Tibial artery (tissue), 4 donors: Measurements from ENCODE around the gene JAKMIP1.

ENCODE experiments used
- DNase-seq, 2 donors: peaks; one replicate each; pipeline ENCODE4 v3.0.0-alpha.2; 2019
- H3K27ac ChIP-seq, 2 donors: fragments of 200-600 bp; sonication (generic) in 1 of 2; 1 replicate in 1 of 2; 2 replicates in 1 of 2; pipeline ENCODE4 v1.5.1; 2018 to 2019; ENCODE audit warnings: mild to moderate bottlenecking in 1 of 2
- H3K27me3 ChIP-seq, 2 donors: fragments of 200-600 bp; sonication (generic) in 1 of 2; one replicate each; pipeline versions ENCODE4 v1.5.1 to v1.6.0; 2016 to 2019
- H3K36me3 ChIP-seq, 3 donors: fragments of 200-600 bp; sonication (generic) in 2 of 3; one replicate each; pipeline ENCODE4 v1.5.1; 2016 to 2019; ENCODE audit warnings: mild to moderate bottlenecking in 2 of 3
- H3K4me1 ChIP-seq, 4 donors: fragments of 200-600 bp; sonication (generic) in 2 of 4; 1 replicate in 3 of 4; 2 replicates in 1 of 4; pipeline ENCODE4 v1.5.1; 2016 to 2019
- H3K4me3 ChIP-seq, 2 donors: fragments of 200-600 bp; sonication (generic) in 1 of 2; 1 replicate in 1 of 2; 2 replicates in 1 of 2; pipeline ENCODE4 v1.5.1; 2018 to 2019; ENCODE audit warnings: mild to moderate bottlenecking in 2 of 2
- H3K9me3 ChIP-seq, 3 donors: fragments of 200-600 bp; sonication (generic) in 1 of 3; one replicate each; pipeline ENCODE4 v1.5.1; 2016 to 2019
- CTCF ChIP-seq, 2 experiments: fragments of 200-600 bp in 1 of 2; fragments of 450-650 bp in 1 of 2; IDR thresholded peaks; one replicate each; pipeline ENCODE4 v1.5.1; 2017 to 2019; ENCODE audit warnings: antibody characterized with exemption in 2 of 2, mild to moderate bottlenecking in 1 of 2, moderate library complexity in 1 of 2
- intact Hi-C: fragments of 100-400 bp; cut with DNase I; formaldehyde crosslinking; loops from one replicate; pipeline ENCODE4 v1.15.0; 2023; ENCODE audit warnings: low total_unique reads

The JAKMIP1 gene

DNA sequence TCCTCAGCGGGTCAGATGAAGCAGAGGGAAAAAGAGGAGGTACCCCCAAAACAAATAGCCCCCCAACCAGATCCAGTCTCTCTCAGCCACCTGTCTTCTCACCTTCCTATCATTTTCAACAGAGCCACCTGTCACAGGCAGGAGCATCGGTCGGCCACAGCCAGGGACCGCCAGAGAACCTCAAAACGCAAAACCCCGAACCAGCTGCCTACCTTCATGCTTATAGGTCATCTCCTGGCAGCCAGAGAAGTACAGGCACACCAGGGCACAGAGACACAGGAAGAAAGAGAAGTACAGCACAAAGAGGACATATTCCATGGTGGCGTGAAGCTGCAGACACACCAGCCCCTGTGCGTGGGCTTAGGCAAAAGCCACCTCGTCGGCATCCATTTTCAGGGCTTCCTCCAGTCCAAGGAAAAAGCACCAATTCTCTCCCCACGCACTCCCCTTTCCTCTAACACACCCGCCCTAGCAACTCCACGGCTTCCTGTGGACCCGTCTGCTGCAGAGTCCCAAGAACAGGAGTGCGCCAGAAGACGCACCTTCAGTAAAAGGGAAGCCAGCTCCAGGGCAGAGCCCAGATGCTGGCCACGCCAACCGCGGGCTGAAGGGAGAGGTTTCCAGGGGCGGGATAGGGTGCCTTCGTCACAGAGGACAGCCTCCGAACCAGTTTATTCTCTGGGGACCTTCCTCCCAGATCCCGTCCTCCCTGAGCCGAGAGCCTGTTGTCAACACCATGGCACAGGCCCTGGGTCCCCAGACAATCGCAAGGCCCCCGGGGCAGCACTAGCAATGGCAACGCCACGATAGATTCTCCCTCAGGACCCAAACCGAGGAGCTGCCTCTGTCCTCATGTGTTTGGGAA, 130.3 kb downstream of the JAKMIP1 start:
- H3K27me3 ChIP-seq = peaks cover 0 to 21% of the 10 kb centered on the region in 2 donors
- H3K9me3 ChIP-seq = no peaks in the 10 kb centered on the region
- DNase-seq = no peak
- H3K4me3 ChIP-seq = no peak overlapping the region
- no peak overlapping the region for H3K27ac ChIP-seq
- no peaks in the 10 kb centered on the region for H3K4me1 ChIP-seq
- intact Hi-C loops = no loop called here
- TF ChIP-seq CTCF (IDR thresholded peaks at IDR 0.05) = no peak
- no peaks in the 10 kb centered on the region for H3K36me3 ChIP-seq

- intact Hi-C loops = no loop called here
- DNase-seq = no peak
Measured at GRCh38 chr4:6068986-6069385, 131.4 kb downstream of the JAKMIP1 start.

GRCh38 chr4:6065934-6066590, 134.3 kb downstream of the JAKMIP1 start:
- TF ChIP-seq CTCF (IDR thresholded peaks at IDR 0.05) = no peak
- H3K27ac ChIP-seq = no peak overlapping the region
- H3K4me3 ChIP-seq = no peak overlapping the region
- H3K36me3 ChIP-seq = no peaks in the 10 kb centered on the region
- H3K4me1 ChIP-seq = no peaks in the 10 kb centered on the region
- H3K27me3 ChIP-seq = peaks cover 0 to 17% of the 10 kb centered on the region in 2 donors
- peaks cover 0 to 3% (median 0%) of the 10 kb centered on the region in 3 donors for H3K9me3 ChIP-seq
- intact Hi-C loops = no loop called here
- no peak for DNase-seq

More at GRCh38 chr4:6068986-6069385, 131.4 kb downstream of the JAKMIP1 start:
- Histone ChIP-seq H3K36me3 (no peaks in the 10 kb centered on the region), H3K4me3 (no peak overlapping the region), H3K4me1 (no peaks in the 10 kb centered on the region), H3K27me3 (peaks cover 0 to 21% of the 10 kb centered on the region in 2 donors), H3K27ac (no peak overlapping the region), H3K9me3 (no peaks in the 10 kb centered on the region)
- no peak for TF ChIP-seq CTCF (IDR thresholded peaks at IDR 0.05)

DNA sequence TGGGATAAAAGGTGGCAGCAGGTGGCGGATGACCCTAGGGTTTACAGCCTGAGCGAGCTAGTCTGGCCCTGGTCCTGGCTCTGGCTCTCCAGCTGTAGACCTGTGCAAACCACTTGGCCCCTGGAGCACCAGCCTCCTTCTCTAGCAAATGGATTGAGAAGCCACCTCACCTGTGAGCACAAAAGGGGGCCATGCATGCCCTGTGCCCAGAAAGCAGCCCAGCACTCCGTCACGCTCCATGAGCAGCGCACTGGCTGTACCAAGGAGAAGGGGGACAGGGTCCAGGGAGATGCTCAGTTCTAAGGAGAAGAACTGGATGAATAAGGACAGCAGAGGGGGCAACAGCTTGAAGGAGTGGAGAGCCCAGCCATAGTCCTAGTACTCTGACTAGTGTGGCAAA, 135.2 kb downstream of the JAKMIP1 start:
- Histone ChIP-seq H3K4me3 (no peak overlapping the region), H3K27me3 (peaks cover 0 to 14% of the 10 kb centered on the region in 2 donors), H3K4me1 (no peaks in the 10 kb centered on the region), H3K36me3 (no peaks in the 10 kb centered on the region), H3K9me3 (peaks cover 0 to 8% (median 1%) of the 10 kb centered on the region in 3 donors), H3K27ac (no peak overlapping the region)
- no peak for TF ChIP-seq CTCF (IDR thresholded peaks at IDR 0.05)
- intact Hi-C loops = no loop called here
- no peak for DNase-seq

DNA sequence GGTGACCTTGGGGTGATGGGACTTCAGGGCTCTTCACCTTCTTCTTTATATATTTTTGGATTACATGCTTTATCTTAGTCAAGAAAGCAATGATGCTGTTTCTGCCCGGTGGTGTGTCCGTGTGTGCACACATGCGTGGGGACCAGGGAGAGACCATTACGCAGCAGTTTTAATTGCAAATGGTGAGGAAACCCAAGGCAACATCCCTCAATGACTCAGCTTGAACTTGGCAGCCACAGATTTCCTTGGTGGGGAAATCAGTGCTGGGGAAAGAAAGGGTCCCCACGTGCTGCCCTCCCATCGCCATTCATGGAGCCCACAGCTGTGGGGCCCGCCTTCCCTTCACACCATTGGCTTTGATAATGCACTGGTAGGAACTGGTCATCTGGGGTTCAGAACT, 136.0 kb downstream of the JAKMIP1 start:
- Histone ChIP-seq H3K27ac (no peak overlapping the region), H3K27me3 (peaks cover 0 to 10% of the 10 kb centered on the region in 2 donors), H3K9me3 (peaks cover 0 to 16% (median 9%) of the 10 kb centered on the region in 3 donors), H3K36me3 (no peaks in the 10 kb centered on the region), H3K4me3 (no peak overlapping the region), H3K4me1 (no peaks in the 10 kb centered on the region)
- intact Hi-C loops = no loop called here
- no peak for DNase-seq
- no peak for TF ChIP-seq CTCF (IDR thresholded peaks at IDR 0.05)
